Measurements from ENCODE around the gene ZNF366. TPM values are rescaled to one million over a fixed set of nuclear protein-coding genes. Genes with fewer than 3 reads are reported as not detected.

The ZNF366 gene
- total RNA-seq, 2 donors from 2014 or later = 0.45 to 0.47 TPM

- TF ChIP-seq, protein P1, sequence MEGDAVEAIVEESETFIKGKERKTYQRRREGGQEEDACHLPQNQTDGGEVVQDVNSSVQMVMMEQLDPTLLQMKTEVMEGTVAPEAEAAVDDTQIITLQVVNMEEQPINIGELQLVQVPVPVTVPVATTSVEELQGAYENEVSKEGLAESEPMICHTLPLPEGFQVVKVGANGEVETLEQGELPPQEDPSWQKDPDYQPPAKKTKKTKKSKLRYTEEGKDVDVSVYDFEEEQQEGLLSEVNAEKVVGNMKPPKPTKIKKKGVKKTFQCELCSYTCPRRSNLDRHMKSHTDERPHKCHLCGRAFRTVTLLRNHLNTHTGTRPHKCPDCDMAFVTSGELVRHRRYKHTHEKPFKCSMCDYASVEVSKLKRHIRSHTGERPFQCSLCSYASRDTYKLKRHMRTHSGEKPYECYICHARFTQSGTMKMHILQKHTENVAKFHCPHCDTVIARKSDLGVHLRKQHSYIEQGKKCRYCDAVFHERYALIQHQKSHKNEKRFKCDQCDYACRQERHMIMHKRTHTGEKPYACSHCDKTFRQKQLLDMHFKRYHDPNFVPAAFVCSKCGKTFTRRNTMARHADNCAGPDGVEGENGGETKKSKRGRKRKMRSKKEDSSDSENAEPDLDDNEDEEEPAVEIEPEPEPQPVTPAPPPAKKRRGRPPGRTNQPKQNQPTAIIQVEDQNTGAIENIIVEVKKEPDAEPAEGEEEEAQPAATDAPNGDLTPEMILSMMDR (IDR thresholded peaks at IDR 0.05) = no peak
- no peak for DNase-seq
- intact Hi-C loops (cut with DNase I) = no loop called here
- no peak overlapping the region for H3K9ac ChIP-seq (ENCODE audit: low read depth in 2 of 2, low read length in 2 of 2)
- no peak overlapping the region for H3K4me3 ChIP-seq
- no peaks in the 10 kb centered on the region for H3K36me3 ChIP-seq
- H3K4me1 ChIP-seq = no peaks in the 10 kb centered on the region
- no peak overlapping the region for H3K27ac ChIP-seq
- no peaks in the 10 kb centered on the region for H3K27me3 ChIP-seq
- no peaks in the 10 kb centered on the region for H3K9me3 ChIP-seq
These were observed 39.2 kb downstream of the ZNF366 start for GRCh38 chr5:72468024-72468423.

GRCh38 chr5:72467461-72467860 lies 39.7 kb downstream of the ZNF366 start:
- H3K4me3 ChIP-seq = no peak overlapping the region
- no peaks in the 10 kb centered on the region for H3K27me3 ChIP-seq
- no peak overlapping the region for H3K27ac ChIP-seq
- DNase-seq = no peak
- TF ChIP-seq, protein P1 (IDR thresholded peaks at IDR 0.05) = no peak
- H3K9ac ChIP-seq (ENCODE audit: low read depth in 2 of 2, low read length in 2 of 2) = no peak overlapping the region
- no peaks in the 10 kb centered on the region for H3K4me1 ChIP-seq
- no peaks in the 10 kb centered on the region for H3K36me3 ChIP-seq
- H3K9me3 ChIP-seq = no peaks in the 10 kb centered on the region
- intact Hi-C loops (cut with DNase I) = no loop called here

- H3K4me1 ChIP-seq = no peaks in the 10 kb centered on the region
- no peaks in the 10 kb centered on the region for H3K36me3 ChIP-seq
- no peaks in the 10 kb centered on the region for H3K9me3 ChIP-seq
- H3K9ac ChIP-seq (ENCODE audit: low read depth in 2 of 2, low read length in 2 of 2) = no peak overlapping the region
- H3K4me3 ChIP-seq = no peak overlapping the region
- no peak overlapping the region for H3K27ac ChIP-seq
- no peaks in the 10 kb centered on the region for H3K27me3 ChIP-seq
- TF ChIP-seq, protein P1 (IDR thresholded peaks at IDR 0.05) = no peak
- intact Hi-C loops (cut with DNase I) = no loop called here
- DNase-seq = no peak
These were observed 41.3 kb downstream of the ZNF366 start for GRCh38 chr5:72465601-72466563.

GRCh38 chr5:72465066-72465465 lies 42.1 kb downstream of the ZNF366 start:
- DNase-seq = no peak
- no peak overlapping the region for H3K27ac ChIP-seq
- H3K4me3 ChIP-seq = no peak overlapping the region
- TF ChIP-seq, protein P1 (IDR thresholded peaks at IDR 0.05) = no peak
- intact Hi-C loops (cut with DNase I) = no loop called here
- H3K36me3 ChIP-seq = no peaks in the 10 kb centered on the region
- H3K27me3 ChIP-seq = no peaks in the 10 kb centered on the region
- H3K4me1 ChIP-seq = no peaks in the 10 kb centered on the region
- no peaks in the 10 kb centered on the region for H3K9me3 ChIP-seq
- no peak overlapping the region for H3K9ac ChIP-seq (ENCODE audit: low read depth in 2 of 2, low read length in 2 of 2)

DNA sequence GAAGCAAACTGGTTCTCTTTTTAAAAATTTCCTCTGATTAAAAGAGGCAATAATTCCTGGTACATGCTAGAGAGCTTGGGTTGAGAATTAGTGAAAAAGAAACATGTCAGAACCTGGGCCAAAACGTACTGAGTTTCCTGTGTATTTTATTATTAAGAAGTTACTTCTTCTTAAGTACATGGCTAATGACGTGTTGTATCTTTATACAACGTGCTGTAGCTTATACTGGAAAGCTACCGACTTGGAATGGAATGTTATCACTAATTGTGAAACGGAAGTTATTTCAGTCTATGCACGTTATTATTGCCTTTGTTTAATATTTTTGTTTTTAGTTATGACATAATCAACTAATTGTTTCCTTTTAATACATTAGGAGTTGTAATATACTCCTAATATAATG lies 43.1 kb downstream of the ZNF366 start:
- TF ChIP-seq, protein P1 (IDR thresholded peaks at IDR 0.05) = no peak
- Histone ChIP-seq H3K4me3 (no peak overlapping the region), H3K27ac (no peak overlapping the region), H3K9ac (ENCODE audit: low read depth in 2 of 2, low read length in 2 of 2) (no peak overlapping the region), H3K27me3 (no peaks in the 10 kb centered on the region), H3K9me3 (no peaks in the 10 kb centered on the region), H3K4me1 (no peaks in the 10 kb centered on the region), H3K36me3 (no peaks in the 10 kb centered on the region)
- intact Hi-C loops (cut with DNase I) = no loop called here
- no peak for DNase-seq
